ENCODE results near the gene C1QTNF7.
A peak's percentile ranks its signal among the peaks of the same experiment; 100 is the strongest.

The C1QTNF7 gene

GRCh38 chr4:15457406-15458201, 29.8 kb downstream of the C1QTNF7 start:
- Mint-ChIP-seq H3K4me1 (peaks cover 2% of the 10 kb centered on the region), H3K27me3 (no peaks in the 10 kb centered on the region), H3K36me3 (ENCODE audit: low read depth) (no peaks in the 10 kb centered on the region), H3K27ac (no peak overlapping the region), H3K9me3 (no peaks in the 10 kb centered on the region), H3K4me3 (no peak overlapping the region)
- peak; percentile 72 for ATAC-seq
- no peak for DNase-seq

GRCh38 chr4:15458616-15459015, 30.8 kb downstream of the C1QTNF7 start:
- no peak overlapping the region for H3K27ac Mint-ChIP-seq
- H3K4me3 Mint-ChIP-seq, result no peak overlapping the region
- ATAC-seq, result no peak
- H3K4me1 Mint-ChIP-seq, result peaks cover 2% of the 10 kb centered on the region
- no peaks in the 10 kb centered on the region for H3K27me3 Mint-ChIP-seq
- no peaks in the 10 kb centered on the region for H3K9me3 Mint-ChIP-seq
- no peaks in the 10 kb centered on the region for H3K36me3 Mint-ChIP-seq (ENCODE audit: low read depth)
- no peak for DNase-seq

GRCh38 chr4:15459706-15460105, 31.9 kb downstream of the C1QTNF7 start:
- no peaks in the 10 kb centered on the region for H3K27me3 Mint-ChIP-seq
- ATAC-seq (no peak), DNase-seq (no peak)
- no peak overlapping the region for H3K27ac Mint-ChIP-seq
- H3K9me3 Mint-ChIP-seq, result no peaks in the 10 kb centered on the region
- no peaks in the 10 kb centered on the region for H3K36me3 Mint-ChIP-seq (ENCODE audit: low read depth)
- H3K4me3 Mint-ChIP-seq, result no peak overlapping the region
- peaks cover 2% of the 10 kb centered on the region for H3K4me1 Mint-ChIP-seq

GRCh38 chr4:15466596-15466995, 38.8 kb downstream of the C1QTNF7 start:
- Mint-ChIP-seq H3K4me3 (no peak overlapping the region), H3K36me3 (ENCODE audit: low read depth) (no peaks in the 10 kb centered on the region), H3K9me3 (no peaks in the 10 kb centered on the region), H3K4me1 (peaks cover 11% of the 10 kb centered on the region), H3K27ac (no peak overlapping the region), H3K27me3 (no peaks in the 10 kb centered on the region)
- ATAC-seq (no peak), DNase-seq (no peak)

- no peak for ATAC-seq
- H3K4me3 Mint-ChIP-seq, result peak within 1 kb of the TSS; percentile 33
- H3K4me1 Mint-ChIP-seq, result peaks cover 11% of the 10 kb centered on the region
- no peak within 1 kb of the TSS for H3K27ac Mint-ChIP-seq
- H3K36me3 Mint-ChIP-seq (ENCODE audit: low read depth), result no peaks in the 10 kb centered on the region
- H3K9me3 Mint-ChIP-seq, result no peaks in the 10 kb centered on the region
- H3K27me3 Mint-ChIP-seq, result no peaks in the 10 kb centered on the region
- DNase-seq, result no peak
These were observed 41.7 kb downstream of the C1QTNF7 start, which contains the start of gene CC2D2A for GRCh38 chr4:15469402-15470127. CC2D2A (plus strand) TSS chr4:15469882; CDS start chr4:15475933, 6,051 bp downstream.

GRCh38 chr4:15470128-15470475, 42.3 kb downstream of the C1QTNF7 start:
- H3K4me3 Mint-ChIP-seq, result peak overlapping the region; percentile 33
- DNase-seq, result no peak
- H3K9me3 Mint-ChIP-seq, result no peaks in the 10 kb centered on the region
- H3K27ac Mint-ChIP-seq, result no peak overlapping the region
- no peak for ATAC-seq
- H3K36me3 Mint-ChIP-seq (ENCODE audit: low read depth), result no peaks in the 10 kb centered on the region
- H3K4me1 Mint-ChIP-seq, result peaks cover 11% of the 10 kb centered on the region
- no peaks in the 10 kb centered on the region for H3K27me3 Mint-ChIP-seq

- Mint-ChIP-seq H3K36me3 (ENCODE audit: low read depth) (no peaks in the 10 kb centered on the region), H3K27me3 (no peaks in the 10 kb centered on the region), H3K4me3 (no peak overlapping the region), H3K4me1 (no peaks in the 10 kb centered on the region), H3K27ac (no peak overlapping the region), H3K9me3 (no peaks in the 10 kb centered on the region)
- ATAC-seq, result no peak
- no peak for DNase-seq
These were observed 48.6 kb downstream of the C1QTNF7 start for GRCh38 chr4:15476396-15476795.

- Mint-ChIP-seq H3K4me3 (no peak overlapping the region), H3K36me3 (ENCODE audit: low read depth) (no peaks in the 10 kb centered on the region), H3K27me3 (no peaks in the 10 kb centered on the region), H3K27ac (no peak overlapping the region), H3K4me1 (no peaks in the 10 kb centered on the region), H3K9me3 (no peaks in the 10 kb centered on the region)
- ATAC-seq, result no peak
- no peak for DNase-seq
These were observed 50.9 kb downstream of the C1QTNF7 start for GRCh38 chr4:15478724-15479088.

GRCh38 chr4:15479089-15479912, 51.5 kb downstream of the C1QTNF7 start:
- Mint-ChIP-seq H3K27me3 (no peaks in the 10 kb centered on the region), H3K27ac (no peak overlapping the region), H3K4me3 (no peak overlapping the region), H3K36me3 (ENCODE audit: low read depth) (no peaks in the 10 kb centered on the region), H3K4me1 (no peaks in the 10 kb centered on the region), H3K9me3 (peaks cover 4% of the 10 kb centered on the region)
- ATAC-seq (peak; percentile 36), DNase-seq (no peak)

- Mint-ChIP-seq H3K36me3 (ENCODE audit: low read depth) (no peaks in the 10 kb centered on the region), H3K4me3 (no peak overlapping the region), H3K27ac (no peak overlapping the region), H3K4me1 (no peaks in the 10 kb centered on the region), H3K27me3 (no peaks in the 10 kb centered on the region), H3K9me3 (peaks cover 7% of the 10 kb centered on the region)
- DNase-seq (no peak), ATAC-seq (no peak)
These were observed 52.0 kb downstream of the C1QTNF7 start for GRCh38 chr4:15479913-15480185.

- Mint-ChIP-seq H3K27ac (no peak overlapping the region), H3K36me3 (ENCODE audit: low read depth) (no peaks in the 10 kb centered on the region), H3K27me3 (no peaks in the 10 kb centered on the region), H3K9me3 (peaks cover 28% of the 10 kb centered on the region), H3K4me1 (no peaks in the 10 kb centered on the region), H3K4me3 (no peak overlapping the region)
- ATAC-seq (no peak), DNase-seq (no peak)
These were observed 54.3 kb downstream of the C1QTNF7 start for GRCh38 chr4:15481961-15482745.

GRCh38 chr4:15482842-15483241, 55.0 kb downstream of the C1QTNF7 start:
- Mint-ChIP-seq H3K4me3 (no peak overlapping the region), H3K27me3 (no peaks in the 10 kb centered on the region), H3K27ac (no peak overlapping the region), H3K36me3 (ENCODE audit: low read depth) (no peaks in the 10 kb centered on the region), H3K4me1 (no peaks in the 10 kb centered on the region), H3K9me3 (peaks cover 35% of the 10 kb centered on the region)
- DNase-seq, result no peak
- no peak for ATAC-seq

- DNase-seq (no peak), ATAC-seq (no peak)
- Mint-ChIP-seq H3K9me3 (peaks cover 52% of the 10 kb centered on the region), H3K4me3 (no peak overlapping the region), H3K27ac (no peak overlapping the region), H3K36me3 (ENCODE audit: low read depth) (peaks cover 7% of the 10 kb centered on the region), H3K4me1 (no peaks in the 10 kb centered on the region), H3K27me3 (no peaks in the 10 kb centered on the region)
These were observed 60.3 kb downstream of the C1QTNF7 start for GRCh38 chr4:15488136-15488535.

GRCh38 chr4:15488658-15489470, 61.0 kb downstream of the C1QTNF7 start:
- Mint-ChIP-seq H3K36me3 (ENCODE audit: low read depth) (peaks cover 7% of the 10 kb centered on the region), H3K27me3 (no peaks in the 10 kb centered on the region), H3K4me3 (no peak overlapping the region), H3K27ac (no peak overlapping the region), H3K4me1 (no peaks in the 10 kb centered on the region), H3K9me3 (peaks cover 52% of the 10 kb centered on the region)
- ATAC-seq (no peak), DNase-seq (no peak)
